Endometrium (tissue), 2 donors: ENCODE data around the gene ARHGAP45.

Experiments used
- FAIRE-seq: peaks from 2 replicates; lab custom pipeline; 2012; peaks lifted over from hg19 to GRCh38; lab: Jason Lieb, UNC
- donor health status: control.
- donor health status: control.

ARHGAP45 gene

DNA sequence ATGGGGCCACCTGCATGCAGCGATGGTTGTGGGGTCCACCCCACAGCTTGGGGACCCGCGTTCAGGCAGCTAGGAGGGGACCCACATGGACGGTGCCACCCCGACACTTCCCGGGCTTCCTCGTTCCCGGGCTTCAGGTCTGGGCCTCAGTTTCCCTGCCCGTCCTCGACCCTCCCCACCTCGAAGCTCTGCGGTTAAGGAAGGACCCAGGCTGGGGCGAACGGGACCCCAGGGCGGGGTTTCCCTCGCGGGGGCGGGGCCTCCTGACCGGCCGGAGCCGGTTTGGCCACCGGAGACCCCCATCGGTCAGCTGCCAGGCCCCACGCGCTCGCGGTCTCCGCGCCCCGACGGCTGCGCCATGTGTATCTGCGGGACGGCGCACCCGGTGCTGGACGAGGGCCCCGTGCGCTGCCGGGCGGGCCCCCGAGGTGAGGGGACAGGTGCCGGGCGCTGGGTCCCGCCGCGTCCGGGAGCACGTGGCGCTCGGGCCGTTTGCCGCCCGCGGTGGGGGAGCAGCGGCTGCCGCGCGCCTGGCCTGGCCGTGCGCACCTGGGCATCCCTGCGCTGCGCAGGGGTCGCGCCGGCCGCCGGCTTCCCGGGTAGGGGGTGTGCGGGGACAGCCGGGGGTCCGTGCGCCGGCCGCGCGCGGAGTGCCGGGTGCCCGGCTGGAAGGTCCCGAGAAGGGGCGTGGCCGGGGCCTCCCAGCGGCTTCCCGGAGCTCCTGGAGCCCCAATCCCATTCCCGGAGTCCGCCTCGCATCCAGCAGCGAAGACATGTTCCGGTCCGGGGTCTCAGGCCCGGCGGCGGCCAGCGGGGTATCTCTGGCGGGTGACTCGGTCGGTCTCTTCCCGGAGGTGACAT, 4.2 kb downstream of the ARHGAP45 start:
- FAIRE-seq = no peak

DNA sequence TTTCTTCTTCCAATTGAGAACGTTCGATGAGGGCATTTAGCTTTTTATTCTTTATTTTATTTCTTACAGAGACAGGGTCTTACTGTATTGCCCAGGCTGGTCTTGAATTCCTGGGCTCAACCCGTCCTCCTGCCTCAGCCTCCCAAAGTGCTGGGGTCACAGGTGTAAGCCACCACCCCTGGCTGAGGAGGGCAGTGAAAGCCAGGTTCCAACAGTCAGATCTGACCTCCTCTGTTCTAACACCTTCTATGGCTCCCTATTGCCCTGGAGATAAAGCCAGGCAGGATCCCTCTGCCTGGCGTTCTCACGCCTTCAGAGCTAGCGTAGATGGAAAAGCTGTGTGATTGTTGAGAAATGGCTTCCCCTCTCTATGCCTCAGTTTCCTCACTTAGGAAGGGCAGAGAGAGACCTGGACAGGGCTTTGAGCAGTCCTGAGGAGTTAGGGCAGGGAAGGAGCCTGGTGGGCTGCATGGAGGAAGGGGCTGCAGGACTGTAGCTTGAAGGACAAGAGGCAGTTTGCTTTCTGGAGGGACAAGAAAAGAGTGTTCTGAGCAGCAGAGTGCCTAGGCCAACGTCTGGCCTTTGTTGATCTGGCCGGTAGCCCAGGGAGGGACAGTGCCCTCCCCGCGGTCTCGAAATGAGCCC, 5.5 kb downstream of the ARHGAP45 start:
- no peak for FAIRE-seq

DNA sequence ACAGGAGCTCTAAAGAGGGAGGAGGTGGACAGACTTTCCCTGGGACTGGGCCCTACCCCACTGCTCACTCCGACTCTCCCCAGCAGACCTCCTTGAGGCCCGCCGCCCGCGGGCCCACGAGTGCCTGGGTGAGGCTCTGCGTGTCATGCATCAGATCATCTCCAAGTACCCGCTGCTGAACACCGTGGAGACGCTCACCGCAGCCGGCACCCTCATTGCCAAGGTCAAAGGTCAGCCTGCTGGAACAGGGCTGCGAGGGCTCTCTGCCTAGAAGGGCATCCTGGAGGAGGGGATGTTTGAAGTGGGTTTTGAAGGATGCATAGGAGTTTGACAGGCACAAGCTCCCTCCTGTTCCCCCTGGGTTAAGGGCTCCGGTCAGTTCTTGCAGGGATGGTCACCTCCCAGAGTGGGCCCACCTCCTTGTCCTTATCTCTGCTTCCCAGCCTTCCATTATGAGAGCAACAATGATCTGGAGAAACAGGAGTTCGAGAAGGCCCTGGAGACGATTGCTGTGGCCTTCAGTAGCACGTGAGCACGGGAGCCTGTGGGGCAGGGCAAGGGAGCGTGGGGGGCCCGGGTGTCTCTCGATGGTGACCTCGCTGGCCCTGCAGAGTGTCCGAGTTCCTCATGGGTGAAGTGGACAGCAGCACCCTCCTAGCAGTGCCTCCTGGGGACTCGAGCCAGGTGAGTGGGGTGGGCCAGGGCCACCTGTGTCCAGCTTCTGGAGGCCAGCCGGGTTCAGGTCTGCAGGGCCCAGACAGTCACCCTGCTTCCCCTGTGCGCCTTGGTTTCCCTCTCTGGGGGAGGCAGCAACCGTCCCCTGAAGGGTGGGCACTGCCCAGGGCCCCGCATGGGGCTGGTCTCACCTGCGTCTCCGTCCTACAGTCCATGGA, 6.3 kb downstream of the ARHGAP45 start:
- no peak for FAIRE-seq

- FAIRE-seq = no peak
Observed at GRCh38 chr19:1073956-1074517, 7.1 kb downstream of the ARHGAP45 start.

DNA sequence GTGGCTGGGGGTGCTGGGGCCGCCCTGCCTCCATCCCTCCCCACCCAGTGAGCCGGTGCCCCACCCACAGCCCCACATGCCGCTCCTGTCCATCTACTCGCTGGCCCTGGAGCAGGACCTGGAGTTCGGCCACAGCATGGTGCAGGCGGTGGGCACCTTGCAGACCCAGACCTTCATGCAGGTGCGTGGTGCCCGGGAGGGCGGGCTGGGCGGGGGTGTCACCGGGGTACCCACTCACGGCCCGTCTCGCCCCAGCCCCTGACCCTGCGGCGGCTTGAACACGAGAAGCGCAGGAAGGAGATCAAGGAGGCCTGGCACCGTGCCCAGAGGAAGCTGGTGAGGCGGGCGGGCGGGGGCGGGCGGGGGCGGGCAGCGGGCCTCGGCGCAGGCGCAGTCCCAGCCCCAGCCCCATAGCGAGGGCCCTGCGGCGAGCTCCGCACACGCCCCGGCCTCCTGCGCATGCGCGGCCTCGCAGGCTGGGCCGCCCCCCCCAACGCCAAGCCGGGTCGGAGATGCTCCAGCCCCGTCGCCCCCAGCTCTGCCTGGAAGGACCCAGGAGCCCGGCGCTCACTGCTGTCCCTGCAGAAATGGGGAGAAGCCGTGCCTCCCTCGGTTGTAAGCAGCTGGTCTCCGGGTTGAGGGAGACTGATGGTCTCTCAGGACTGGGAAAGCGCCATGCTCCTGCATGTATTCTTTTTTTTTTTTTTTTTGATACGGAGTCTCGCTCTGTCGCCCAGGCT, 7.7 kb downstream of the ARHGAP45 start:
- no peak for FAIRE-seq

DNA sequence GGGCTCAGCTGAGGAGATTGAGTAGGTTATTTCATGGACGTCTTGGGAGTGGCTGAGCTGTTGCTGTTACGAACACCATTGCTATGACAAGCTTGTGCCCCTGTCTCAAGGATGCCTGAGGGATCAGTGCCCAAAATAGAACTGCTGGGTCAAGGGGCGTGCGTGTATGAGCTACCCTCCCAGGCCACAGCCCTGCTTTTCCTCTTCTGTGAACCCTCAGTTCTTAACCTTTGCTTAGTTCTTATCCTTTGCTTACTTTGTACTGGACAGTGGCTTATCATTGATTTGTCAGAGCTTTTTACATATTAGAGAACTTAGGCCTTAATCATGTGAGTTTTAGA, 9.0 kb downstream of the ARHGAP45 start:
- no peak for FAIRE-seq

DNA sequence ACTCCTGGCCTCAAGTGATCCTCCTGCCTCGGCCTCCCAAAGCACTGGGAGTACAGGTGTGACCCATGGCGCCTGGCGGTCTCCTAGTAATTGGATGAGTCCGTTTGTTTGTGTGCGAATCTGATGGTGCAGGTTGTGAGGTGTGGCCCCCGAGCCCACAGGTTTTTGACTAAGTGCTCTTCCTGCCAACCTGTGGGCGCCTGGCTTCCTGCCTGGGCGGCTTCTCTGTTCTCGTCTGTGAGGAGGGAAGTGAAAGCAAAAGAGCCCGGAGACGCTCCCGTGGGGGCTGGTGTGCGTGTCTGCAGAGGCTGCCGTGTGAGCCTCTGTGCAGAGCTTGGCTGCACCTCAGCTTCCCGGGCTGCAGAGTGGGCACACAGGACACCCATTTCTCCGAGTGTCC, 10.0 kb downstream of the ARHGAP45 start:
- FAIRE-seq = no peak

DNA sequence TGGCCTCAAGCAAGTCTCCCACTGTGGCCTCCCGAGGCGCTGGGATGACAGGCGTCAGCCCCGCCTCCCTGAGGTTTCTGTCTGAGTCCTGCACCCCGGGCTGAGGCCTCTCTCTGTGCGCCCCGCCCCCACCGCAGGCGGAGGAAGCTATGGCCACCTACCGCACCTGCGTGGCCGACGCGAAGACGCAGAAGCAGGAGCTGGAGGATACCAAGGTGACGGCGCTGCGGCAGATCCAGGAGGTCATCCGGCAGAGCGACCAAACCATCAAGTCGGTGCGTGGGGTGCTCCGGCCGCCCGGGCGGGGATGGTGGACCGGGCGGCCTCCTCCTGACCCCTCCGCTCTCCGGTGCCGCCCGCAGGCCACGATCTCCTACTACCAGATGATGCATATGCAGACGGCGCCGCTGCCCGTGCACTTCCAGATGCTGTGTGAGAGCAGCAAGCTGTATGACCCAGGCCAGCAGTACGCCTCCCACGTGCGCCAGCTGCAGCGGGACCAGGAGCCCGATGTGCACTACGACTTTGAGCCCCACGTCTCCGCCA, 12.7 kb downstream of the ARHGAP45 start:
- FAIRE-seq = no peak

DNA sequence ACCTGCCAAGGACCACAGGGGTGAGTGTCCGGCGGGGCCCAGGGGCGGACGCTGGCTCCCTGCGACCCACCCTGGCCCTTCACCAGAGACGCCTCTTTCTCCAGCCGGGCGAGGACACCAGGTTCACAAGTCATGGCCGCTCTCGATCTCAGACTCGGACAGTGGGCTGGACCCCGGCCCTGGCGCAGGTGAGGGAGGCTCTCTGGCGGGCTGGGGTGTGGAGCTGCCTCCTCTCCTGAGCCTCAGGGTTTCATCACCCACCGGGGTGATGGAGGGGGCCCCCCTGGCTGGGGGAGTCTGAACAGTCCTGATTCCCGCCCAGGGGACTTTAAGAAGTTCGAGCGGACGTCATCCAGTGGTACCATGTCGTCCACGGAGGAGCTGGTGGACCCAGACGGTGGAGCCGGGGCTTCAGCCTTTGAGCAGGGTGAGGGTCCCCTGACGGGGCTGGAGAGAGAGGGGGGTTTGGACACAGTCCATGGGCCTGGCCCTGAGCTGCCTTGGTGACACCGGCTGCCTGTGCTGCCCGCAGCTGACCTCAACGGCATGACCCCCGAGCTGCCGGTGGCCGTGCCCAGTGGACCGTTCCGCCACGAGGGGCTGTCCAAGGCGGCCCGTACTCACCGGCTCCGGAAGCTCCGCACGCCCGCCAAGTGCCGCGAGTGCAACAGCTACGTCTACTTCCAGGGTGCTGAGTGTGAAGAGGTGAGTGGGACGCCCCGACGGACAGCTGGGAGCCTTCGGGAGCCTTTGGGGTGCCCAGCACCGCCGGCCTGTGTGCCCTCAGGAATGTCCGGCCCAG, 13.6 kb downstream of the ARHGAP45 start:
- no peak for FAIRE-seq

DNA sequence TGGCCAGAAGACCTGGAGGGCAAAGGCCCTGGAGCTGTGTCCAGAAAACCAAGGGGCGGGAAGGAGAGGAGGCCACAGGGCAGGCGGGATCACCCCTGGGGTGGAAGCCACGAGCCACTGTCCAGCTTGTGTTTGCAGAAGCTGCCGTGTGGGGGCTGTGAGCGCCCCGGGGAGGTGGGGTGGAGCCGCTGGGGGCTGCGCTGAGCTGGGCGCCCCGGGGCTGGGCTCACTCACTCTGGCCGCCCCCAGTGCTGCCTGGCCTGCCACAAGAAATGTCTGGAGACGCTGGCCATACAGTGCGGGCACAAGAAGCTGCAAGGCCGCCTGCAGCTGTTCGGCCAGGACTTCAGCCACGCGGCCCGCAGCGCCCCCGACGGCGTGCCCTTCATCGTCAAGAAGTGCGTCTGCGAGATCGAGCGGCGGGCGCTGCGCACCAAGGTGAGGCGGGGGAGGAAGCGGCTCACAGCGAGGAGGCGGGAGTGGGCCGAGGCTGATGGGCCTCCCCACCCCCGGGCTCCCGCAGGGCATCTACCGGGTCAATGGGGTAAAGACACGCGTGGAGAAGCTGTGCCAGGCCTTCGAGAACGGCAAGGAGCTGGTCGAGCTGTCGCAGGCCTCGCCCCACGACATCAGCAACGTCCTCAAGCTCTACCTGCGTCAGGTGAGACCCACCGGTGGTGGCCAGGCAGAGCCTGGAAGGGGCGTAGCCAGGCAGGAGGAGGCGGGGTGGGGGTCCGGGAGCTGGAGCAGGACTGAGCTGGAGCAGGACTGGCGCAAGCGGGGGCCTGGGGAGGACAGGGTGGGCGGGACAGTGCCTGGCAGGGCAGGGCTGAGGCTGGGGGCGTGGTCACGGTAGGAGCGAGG, 14.6 kb downstream of the ARHGAP45 start:
- FAIRE-seq = no peak

DNA sequence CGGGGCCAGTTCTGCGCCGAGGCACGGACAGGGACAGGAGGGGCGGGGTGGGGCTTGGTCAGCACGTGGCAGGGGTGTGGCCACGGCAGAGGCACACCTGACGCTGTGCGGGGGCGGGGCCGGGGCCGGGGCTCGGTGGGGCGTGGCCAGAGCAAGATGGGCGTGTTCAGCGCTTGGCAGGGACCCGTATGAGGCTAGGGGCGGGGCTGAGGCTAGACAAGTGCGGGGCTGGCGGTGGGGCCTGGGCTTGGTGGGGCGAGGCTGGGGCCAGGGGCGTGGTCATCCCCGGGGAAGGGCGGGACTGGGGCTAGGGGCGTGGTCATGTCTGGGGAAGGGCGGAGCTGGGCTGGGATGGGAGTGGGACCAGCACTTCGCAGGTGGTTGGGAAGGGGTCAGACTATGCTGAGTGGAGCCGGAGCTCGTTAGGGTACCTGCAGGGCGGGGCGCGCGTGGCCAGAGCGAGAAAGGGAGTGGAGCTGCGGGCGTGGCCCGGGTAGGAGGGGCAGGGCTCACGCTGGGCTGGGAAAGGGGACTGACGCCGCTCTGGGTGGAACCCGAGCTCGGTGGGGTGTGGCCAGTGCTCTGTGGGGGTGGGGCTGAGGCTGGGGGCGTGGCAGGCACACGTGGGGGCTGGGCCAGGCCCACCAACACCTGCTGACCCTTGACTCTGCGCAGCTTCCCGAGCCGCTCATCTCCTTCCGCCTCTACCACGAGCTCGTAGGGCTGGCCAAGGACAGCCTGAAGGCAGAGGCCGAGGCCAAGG, 15.4 kb downstream of the ARHGAP45 start:
- FAIRE-seq = no peak

- FAIRE-seq = no peak
Observed at GRCh38 chr19:1082928-1083816, 16.2 kb downstream of the ARHGAP45 start.

GRCh38 chr19:1084024-1084868, 17.3 kb downstream of the ARHGAP45 start:
- no peak for FAIRE-seq

DNA sequence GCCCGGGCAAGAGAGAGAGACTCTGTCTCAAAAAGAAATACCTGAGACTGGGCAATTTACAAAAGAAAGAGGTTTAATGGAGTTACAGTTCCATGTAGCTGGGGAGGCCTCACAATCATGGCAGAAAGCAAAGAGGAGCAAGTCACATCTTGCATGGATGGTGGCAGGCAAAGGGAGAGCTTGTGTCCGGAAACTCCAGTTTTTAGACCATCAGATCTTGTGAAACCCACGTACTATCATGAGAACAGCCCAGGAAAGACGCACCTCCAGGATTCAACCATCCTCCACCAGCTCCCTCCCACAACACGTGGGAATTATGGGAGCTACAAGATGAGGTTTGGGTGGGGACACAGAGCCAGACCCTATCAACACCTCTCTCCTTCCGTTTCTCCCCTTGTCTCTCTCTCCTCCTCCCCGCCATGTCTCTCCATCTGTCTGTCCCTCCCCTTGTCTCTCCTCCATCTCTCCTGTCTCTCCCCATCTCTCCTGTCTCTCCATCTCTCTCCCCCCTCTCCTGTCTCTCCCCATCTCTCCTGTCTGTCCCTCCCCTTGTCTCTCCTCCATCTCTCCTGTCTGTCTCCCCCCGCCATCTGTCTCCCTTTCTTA, 18.2 kb downstream of the ARHGAP45 start:
- no peak for FAIRE-seq

DNA sequence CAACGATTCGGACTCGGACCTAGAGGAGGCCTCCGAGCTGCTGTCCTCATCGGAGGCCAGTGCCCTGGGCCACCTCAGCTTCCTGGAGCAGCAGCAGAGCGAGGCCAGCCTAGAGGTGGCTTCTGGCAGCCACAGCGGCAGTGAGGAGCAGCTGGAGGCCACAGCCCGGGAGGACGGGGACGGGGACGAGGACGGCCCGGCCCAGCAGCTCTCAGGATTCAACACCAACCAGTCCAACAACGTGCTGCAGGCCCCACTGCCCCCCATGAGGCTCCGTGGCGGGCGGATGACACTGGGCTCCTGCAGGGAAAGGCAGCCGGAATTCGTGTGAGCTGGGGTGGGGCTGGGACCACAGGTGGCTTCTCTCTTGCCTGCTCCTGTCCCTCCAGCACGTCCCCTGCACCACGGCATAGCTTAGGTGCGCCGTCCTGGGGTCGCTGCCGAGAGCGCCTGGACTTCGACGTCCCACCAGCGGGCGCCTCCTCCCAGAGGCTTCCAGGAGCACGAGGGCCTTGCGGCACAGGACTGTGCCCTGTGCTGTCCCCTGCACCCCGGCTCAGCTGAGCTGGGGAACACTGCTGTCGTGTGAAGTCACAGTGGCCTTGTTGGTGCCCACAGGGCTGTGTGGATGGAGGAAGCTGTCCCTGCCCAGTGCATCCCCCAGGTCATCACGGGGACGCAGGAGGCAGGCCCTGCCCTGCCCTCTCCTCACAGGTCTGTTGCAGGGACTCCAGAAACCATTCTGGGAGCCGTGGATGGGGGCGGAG, 18.9 kb downstream of the ARHGAP45 start:
- no peak for FAIRE-seq

DNA sequence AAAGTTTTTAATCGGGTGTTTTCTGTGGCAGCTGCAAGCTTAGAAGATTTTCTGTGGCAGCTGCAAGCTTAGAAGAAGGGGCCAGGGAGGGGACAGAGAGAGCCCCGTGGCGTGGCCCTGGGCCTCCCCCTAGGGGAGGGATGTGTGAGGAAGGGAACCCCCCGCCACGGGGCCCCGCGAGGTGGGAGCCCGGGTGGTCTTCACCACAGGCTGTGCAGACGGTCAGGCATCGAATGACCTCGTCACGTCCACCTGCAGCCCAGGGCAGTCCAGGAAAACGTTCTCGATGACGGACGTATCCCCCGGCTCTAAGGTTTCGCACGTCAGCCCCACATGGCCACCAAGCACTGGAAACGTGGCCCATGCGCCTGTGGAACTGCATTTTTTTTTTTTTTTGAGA, 19.6 kb downstream of the ARHGAP45 start:
- FAIRE-seq = no peak
